Keratinocyte (primary cell): ENCODE measurements around the gene SRSF12. TPM values are rescaled to one million over a fixed set of nuclear protein-coding genes. Genes with fewer than 3 reads are reported as not detected.
A peak's percentile ranks its signal among the peaks of the same experiment; 100 is the strongest.

Source experiments
- DNase-seq: peaks from one replicate; pipeline ENCODE4 v3.0.0-alpha.2; 2011; ENCODE audit warnings: low read depth, missing footprints, low spot score
- FAIRE-seq: peaks from 2 replicates; lab custom pipeline; 2011; peaks lifted over from hg19 to GRCh38; lab: Jason Lieb, UNC
- H2AFZ ChIP-seq: 2 replicates; pipeline ENCODE4 v1.6.0; 2012; ENCODE audit warnings: low read length, control low read depth, inconsistent platforms; ENCODE audit not compliant: control insufficient read depth
- H3K27ac ChIP-seq: 2 replicates; pipeline ENCODE4 v1.5.1; 2011; ENCODE audit warnings: low read length; ENCODE audit not compliant: control insufficient read depth, insufficient read depth
- H3K27me3 ChIP-seq: 3 replicates; pipeline ENCODE4 v1.6.0; 2011; ENCODE audit warnings: low read length; ENCODE audit not compliant: control insufficient read depth, insufficient read depth; ENCODE audit errors: extremely low read depth
- H3K36me3 ChIP-seq, 2 experiments: 2 replicates in 1 of 2; 3 replicates in 1 of 2; pipeline ENCODE4 v1.5.1; 2011; ENCODE audit warnings: low read length in 2 of 2, mild to moderate bottlenecking in 1 of 2; ENCODE audit not compliant: control insufficient read depth in 2 of 2, insufficient read depth in 2 of 2; ENCODE audit errors: extremely low read depth in 1 of 2
- H3K4me1 ChIP-seq: 3 replicates; pipeline ENCODE4 v1.5.1; 2011; ENCODE audit warnings: low read length; ENCODE audit not compliant: control insufficient read depth, insufficient read depth; ENCODE audit errors: extremely low read depth
- H3K4me2 ChIP-seq: 3 replicates; pipeline ENCODE4 v1.6.0; 2011; ENCODE audit warnings: low read depth, low read length; ENCODE audit not compliant: control insufficient read depth, insufficient read depth; ENCODE audit errors: extremely low read depth
- H3K4me3 ChIP-seq, 3 experiments: fragments of 200-600 bp in 1 of 3; sonication (generic) in 1 of 3; 2 replicates in 2 of 3; 3 replicates in 1 of 3; pipeline ENCODE4 v1.5.1; 2011 to 2016; ENCODE audit warnings: low read length in 3 of 3, mild to moderate bottlenecking in 3 of 3, control low read depth in 2 of 3, inconsistent platforms in 1 of 3, low read depth in 1 of 3, mixed read lengths in 1 of 3, mixed run types in 1 of 3, moderate library complexity in 1 of 3; ENCODE audit not compliant: control insufficient read depth in 2 of 3, insufficient read depth in 2 of 3; ENCODE audit errors: extremely low read depth in 1 of 3
- H3K79me2 ChIP-seq: 2 replicates; pipeline ENCODE4 v1.6.0; 2012; ENCODE audit warnings: low read length; ENCODE audit not compliant: control insufficient read depth, insufficient read depth
- H3K9ac ChIP-seq: 3 replicates; pipeline ENCODE4 v1.6.0; 2011; ENCODE audit warnings: low read length; ENCODE audit not compliant: control insufficient read depth, insufficient read depth; ENCODE audit errors: extremely low read depth
- H3K9me1 ChIP-seq: 3 replicates; pipeline ENCODE4 v1.6.0; 2011; ENCODE audit warnings: low read length; ENCODE audit not compliant: control insufficient read depth, insufficient read depth; ENCODE audit errors: extremely low read depth
- H3K9me3 ChIP-seq: 2 replicates; pipeline ENCODE4 v1.5.1; 2012; ENCODE audit warnings: low read depth, low read length; ENCODE audit not compliant: control insufficient read depth
- H4K20me1 ChIP-seq: 3 replicates; pipeline ENCODE4 v1.6.0; 2011; ENCODE audit warnings: low read length; ENCODE audit not compliant: control insufficient read depth, insufficient read depth; ENCODE audit errors: extremely low read depth
- EZH2 ChIP-seq: IDR thresholded peaks from one replicate; pipeline ENCODE4 v1.6.1; 2012; ENCODE audit warnings: inconsistent platforms, mild to moderate bottlenecking, low read length, moderate library complexity
- dilution Hi-C: fragments of 300-500 bp; cut with MboI; formaldehyde crosslinking; loops from one replicate; pipeline ENCODE4 v1.7.0; 2020; ENCODE audit warnings: low sequenced_read_pairs; ENCODE audit not compliant: extremely low pct_ligation_motif_present
- polyA plus RNA-seq, 5 experiments: library from polyadenylated mRNA; depleted of rRNA in 3 of 5; stranded (reverse) in 3 of 5; stranded (forward) in 1 of 5; unstranded in 1 of 5; fragments of >200 nt; gene quantifications; 1 replicate in 1 of 5; 2 replicates in 3 of 5; 3 replicates in 1 of 5; pipeline versions ENCODE4 v1.2.1 to v1.2.3, GENCODE V29; 2011 to 2012; ENCODE audit warnings: missing spikeins in 2 of 5, low read depth in 1 of 5, low replicate concordance in 1 of 5
- TF ChIP-seq, protein P1 (sequence below), 3 experiments: IDR thresholded peaks in 1 of 3; conservative IDR thresholded peaks in 1 of 3; optimal IDR thresholded peaks in 1 of 3; 2 replicates in 2 of 3; 3 replicates in 1 of 3; pipeline versions ENCODE3 to v1.5.1; 2011; ENCODE audit warnings: low read length in 3 of 3, mild to moderate bottlenecking in 3 of 3, moderate library complexity in 2 of 3, control low read depth in 1 of 3, inconsistent platforms in 1 of 3; ENCODE audit not compliant: insufficient read depth in 2 of 3; ENCODE audit errors: extremely low read depth in 1 of 3

Gene SRSF12
- polyA plus RNA-seq, 1 donor (not counting 4 experiments of a cell fraction or from before 2014, with no cell fraction given), result 0.28 TPM

GRCh38 chr6:89084542-89084941 lies 33.3 kb downstream of the SRSF12 start:
- Histone ChIP-seq H3K4me2 (no peak overlapping the region), H3K4me3 (no peak overlapping the region), H3K27ac (no peak overlapping the region), H3K9me1 (no peaks in the 10 kb centered on the region), H3K36me3 (peaks cover 0 to 6% of the 10 kb centered on the region in 2 experiments), H4K20me1 (no peaks in the 10 kb centered on the region), H3K9ac (no peak overlapping the region), H2AFZ (no peak overlapping the region), H3K9me3 (no peaks in the 10 kb centered on the region), H3K79me2 (peaks cover 21% of the 10 kb centered on the region), H3K27me3 (no peaks in the 10 kb centered on the region), H3K4me1 (peaks cover 13% of the 10 kb centered on the region)
- DNase-seq (no peak), FAIRE-seq (no peak)
- TF ChIP-seq, protein P1, sequence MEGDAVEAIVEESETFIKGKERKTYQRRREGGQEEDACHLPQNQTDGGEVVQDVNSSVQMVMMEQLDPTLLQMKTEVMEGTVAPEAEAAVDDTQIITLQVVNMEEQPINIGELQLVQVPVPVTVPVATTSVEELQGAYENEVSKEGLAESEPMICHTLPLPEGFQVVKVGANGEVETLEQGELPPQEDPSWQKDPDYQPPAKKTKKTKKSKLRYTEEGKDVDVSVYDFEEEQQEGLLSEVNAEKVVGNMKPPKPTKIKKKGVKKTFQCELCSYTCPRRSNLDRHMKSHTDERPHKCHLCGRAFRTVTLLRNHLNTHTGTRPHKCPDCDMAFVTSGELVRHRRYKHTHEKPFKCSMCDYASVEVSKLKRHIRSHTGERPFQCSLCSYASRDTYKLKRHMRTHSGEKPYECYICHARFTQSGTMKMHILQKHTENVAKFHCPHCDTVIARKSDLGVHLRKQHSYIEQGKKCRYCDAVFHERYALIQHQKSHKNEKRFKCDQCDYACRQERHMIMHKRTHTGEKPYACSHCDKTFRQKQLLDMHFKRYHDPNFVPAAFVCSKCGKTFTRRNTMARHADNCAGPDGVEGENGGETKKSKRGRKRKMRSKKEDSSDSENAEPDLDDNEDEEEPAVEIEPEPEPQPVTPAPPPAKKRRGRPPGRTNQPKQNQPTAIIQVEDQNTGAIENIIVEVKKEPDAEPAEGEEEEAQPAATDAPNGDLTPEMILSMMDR (optimal IDR thresholded peaks at IDR 0.05 in 1 of 3, IDR thresholded peaks at IDR 0.05 in 1 of 3, conservative IDR thresholded peaks at IDR 0.05 in 1 of 3; ENCODE audit: extremely low read depth in 1 of 3, insufficient read depth in 2 of 3, low read length in 3 of 3), result no peak
- no peak for TF ChIP-seq EZH2
- dilution Hi-C loops, result no loop called here

DNA sequence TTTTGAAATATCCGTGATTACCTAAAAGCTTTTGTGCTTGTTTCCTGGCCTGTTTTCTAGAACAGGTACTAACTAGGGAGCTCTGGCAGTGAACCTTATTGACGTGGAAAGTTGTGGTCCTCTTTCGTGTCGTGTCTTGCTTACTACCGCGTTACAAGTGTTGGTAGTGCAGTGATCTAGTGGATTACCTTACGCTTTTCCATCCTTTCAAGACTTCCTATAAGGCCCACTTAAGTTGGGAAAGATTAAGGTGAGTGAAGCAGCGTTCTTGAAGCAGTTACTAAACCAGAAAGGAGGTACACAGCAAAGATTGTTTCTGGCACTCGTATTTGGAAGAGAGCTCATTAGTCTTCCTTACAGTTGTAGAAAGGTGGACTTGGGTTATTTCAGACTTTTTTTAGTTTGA lies 35.4 kb downstream of the SRSF12 start:
- Histone ChIP-seq H3K9me1 (no peaks in the 10 kb centered on the region), H3K4me2 (peak overlapping the region; percentile 87), H3K4me3 (peak overlapping the region; percentile 80 to 95 (median 87)), H3K9me3 (no peaks in the 10 kb centered on the region), H2AFZ (no peak overlapping the region), H3K27me3 (no peaks in the 10 kb centered on the region), H4K20me1 (no peaks in the 10 kb centered on the region), H3K4me1 (peaks cover 13% of the 10 kb centered on the region), H3K79me2 (peaks cover 21% of the 10 kb centered on the region), H3K9ac (peak overlapping the region; percentile 95), H3K36me3 (peaks cover 0 to 6% of the 10 kb centered on the region in 2 experiments), H3K27ac (peak overlapping the region; percentile 93)
- dilution Hi-C loops, result no loop called here
- no peak for FAIRE-seq
- TF ChIP-seq EZH2, result no peak
- TF ChIP-seq, protein P1 (optimal IDR thresholded peaks at IDR 0.05 in 1 of 3, IDR thresholded peaks at IDR 0.05 in 1 of 3, conservative IDR thresholded peaks at IDR 0.05 in 1 of 3; ENCODE audit: extremely low read depth in 1 of 3, insufficient read depth in 2 of 3, low read length in 3 of 3), result no peak
- no peak for DNase-seq
